ENCODE data around the gene SMYD3.

GRCh38 chr1:246434335-246434734 lies 72.7 kb downstream of the SMYD3 start:
- no peak for TF ChIP-seq HMGXB4 (CRISPR knock-in tag; IDR thresholded peaks at IDR 0.05; ENCODE audit: borderline replicate concordance)
- TF ChIP-seq MAFK (IDR thresholded peaks at IDR 0.05; ENCODE audit: partially characterized antibody), result no peak
- no peak for TF ChIP-seq SREBF2 (IDR thresholded peaks at IDR 0.05)
- TF ChIP-seq CTCF (IDR thresholded peaks at IDR 0.05), result no peak
- TF ChIP-seq MYC (IDR thresholded peaks at IDR 0.05; ENCODE audit: borderline replicate concordance, low read length), result no peak
- no peak for TF ChIP-seq MAX (IDR thresholded peaks at IDR 0.05)
- no peak for TF ChIP-seq CBX2 (IDR thresholded peaks at IDR 0.05; ENCODE audit: borderline replicate concordance, low read depth)
- no peak for TF ChIP-seq RAD21 (conservative IDR thresholded peaks at IDR 0.05 in 1 of 2, IDR thresholded peaks at IDR 0.05 in 1 of 2)
- TF ChIP-seq SMC3 (IDR thresholded peaks at IDR 0.05), result no peak
- no peak for TF ChIP-seq CHD2 (IDR thresholded peaks at IDR 0.05; ENCODE audit: low read length, partially characterized antibody)
- no peak for TF ChIP-seq POLR2A (IDR thresholded peaks at IDR 0.05; ENCODE audit: low read length)
- no peak for TF ChIP-seq NPAS2 (CRISPR knock-in tag; IDR thresholded peaks at IDR 0.05; ENCODE audit: borderline replicate concordance)
- no peak for TF ChIP-seq MAZ (IDR thresholded peaks at IDR 0.05; ENCODE audit: borderline replicate concordance, low read depth, low read length)
- no peak for TF ChIP-seq BCL3 (IDR thresholded peaks at IDR 0.05)
